Adipocyte (in vitro differentiated cells): Measurements from ENCODE around the gene ANKRD11.

Experiments
- DNase-seq: peaks from one replicate; pipeline ENCODE4 v3.0.0-alpha.2; 2015; ENCODE audit warnings: low read depth
- H3K27me3 ChIP-seq: replicated peaks from 2 replicates; pipeline ENCODE4 v1.7.0; 2013; ENCODE audit warnings: mild to moderate bottlenecking, low read length, moderate library complexity; ENCODE audit not compliant: control insufficient read depth, insufficient read depth
- H3K36me3 ChIP-seq: 2 replicates; pipeline ENCODE4 v1.7.0; 2013; ENCODE audit warnings: low read length, mild to moderate bottlenecking, moderate library complexity; ENCODE audit not compliant: control insufficient read depth, insufficient read depth, severe bottlenecking
- H3K4me1 ChIP-seq: 2 replicates; pipeline ENCODE4 v1.7.0; 2013; ENCODE audit warnings: mild to moderate bottlenecking, low read length, moderate library complexity; ENCODE audit not compliant: control insufficient read depth, insufficient read depth
- H3K4me3 ChIP-seq: 2 replicates; pipeline ENCODE4 v1.7.0; 2013; ENCODE audit warnings: mild to moderate bottlenecking, low read length, moderate library complexity
- H3K9ac ChIP-seq: 2 replicates; pipeline ENCODE4 v1.7.0; 2013; ENCODE audit warnings: mild to moderate bottlenecking, low read length, moderate library complexity
- H3K9me3 ChIP-seq: 2 replicates; pipeline ENCODE4 v1.7.0; 2013; ENCODE audit warnings: mild to moderate bottlenecking, low read length, moderate library complexity; ENCODE audit not compliant: control insufficient read depth

Gene ANKRD11

GRCh38 chr16:89290887-89291286, 199.5 kb downstream of the ANKRD11 start:
- Histone ChIP-seq H3K36me3 (peaks cover 36% of the 10 kb centered on the region), H3K9me3 (no peaks in the 10 kb centered on the region), H3K9ac (no peak overlapping the region), H3K4me3 (no peak overlapping the region), H3K4me1 (no peaks in the 10 kb centered on the region), H3K27me3 (no peaks in the 10 kb centered on the region)
- no peak for DNase-seq

GRCh38 chr16:89290472-89290871, 199.9 kb downstream of the ANKRD11 start:
- Histone ChIP-seq H3K27me3 (no peaks in the 10 kb centered on the region), H3K4me1 (no peaks in the 10 kb centered on the region), H3K36me3 (peaks cover 41% of the 10 kb centered on the region), H3K9ac (no peak overlapping the region), H3K9me3 (no peaks in the 10 kb centered on the region), H3K4me3 (no peak overlapping the region)
- no peak for DNase-seq

GRCh38 chr16:89289428-89290395, 200.6 kb downstream of the ANKRD11 start:
- Histone ChIP-seq H3K9me3 (no peaks in the 10 kb centered on the region), H3K4me3 (no peak overlapping the region), H3K36me3 (peaks cover 48% of the 10 kb centered on the region), H3K27me3 (no peaks in the 10 kb centered on the region), H3K9ac (no peak overlapping the region), H3K4me1 (no peaks in the 10 kb centered on the region)
- peak; percentile 82 for DNase-seq

- DNase-seq, result no peak
- Histone ChIP-seq H3K4me3 (no peak overlapping the region), H3K4me1 (no peaks in the 10 kb centered on the region), H3K36me3 (peaks cover 56% of the 10 kb centered on the region), H3K27me3 (no peaks in the 10 kb centered on the region), H3K9me3 (no peaks in the 10 kb centered on the region), H3K9ac (no peak overlapping the region)
These were observed 201.4 kb downstream of the ANKRD11 start for GRCh38 chr16:89288966-89289365.

- no peaks in the 10 kb centered on the region for H3K27me3 ChIP-seq
- H3K4me1 ChIP-seq, result no peaks in the 10 kb centered on the region
- peaks cover 60% of the 10 kb centered on the region for H3K36me3 ChIP-seq
- H3K9ac ChIP-seq, result no peak overlapping the region
- H3K9me3 ChIP-seq, result no peaks in the 10 kb centered on the region
- no peak overlapping the region for H3K4me3 ChIP-seq
- no peak for DNase-seq
These were observed 201.8 kb downstream of the ANKRD11 start for GRCh38 chr16:89288577-89288844.

GRCh38 chr16:89287777-89288576, 202.4 kb downstream of the ANKRD11 start:
- no peak for DNase-seq
- Histone ChIP-seq H3K9ac (no peak overlapping the region), H3K9me3 (no peaks in the 10 kb centered on the region), H3K4me1 (no peaks in the 10 kb centered on the region), H3K36me3 (peaks cover 66% of the 10 kb centered on the region), H3K27me3 (no peaks in the 10 kb centered on the region), H3K4me3 (no peak overlapping the region)

- Histone ChIP-seq H3K27me3 (no peaks in the 10 kb centered on the region), H3K9ac (no peak overlapping the region), H3K4me1 (no peaks in the 10 kb centered on the region), H3K4me3 (no peak overlapping the region), H3K9me3 (no peaks in the 10 kb centered on the region), H3K36me3 (peaks cover 84% of the 10 kb centered on the region)
- no peak for DNase-seq
These were observed 204.3 kb downstream of the ANKRD11 start for GRCh38 chr16:89286096-89286495.

GRCh38 chr16:89285381-89285780, 205.0 kb downstream of the ANKRD11 start:
- H3K9ac ChIP-seq, result no peak overlapping the region
- H3K27me3 ChIP-seq, result no peaks in the 10 kb centered on the region
- no peak for DNase-seq
- H3K9me3 ChIP-seq, result no peaks in the 10 kb centered on the region
- H3K4me3 ChIP-seq, result no peak overlapping the region
- peaks cover 86% of the 10 kb centered on the region for H3K36me3 ChIP-seq
- no peaks in the 10 kb centered on the region for H3K4me1 ChIP-seq

- Histone ChIP-seq H3K4me3 (no peak overlapping the region), H3K4me1 (no peaks in the 10 kb centered on the region), H3K36me3 (peaks cover 94% of the 10 kb centered on the region), H3K27me3 (no peaks in the 10 kb centered on the region), H3K9me3 (no peaks in the 10 kb centered on the region), H3K9ac (no peak overlapping the region)
- no peak for DNase-seq
These were observed 206.9 kb downstream of the ANKRD11 start for GRCh38 chr16:89283449-89283848.

- no peak for DNase-seq
- peaks cover 94% of the 10 kb centered on the region for H3K36me3 ChIP-seq
These were observed 207.8 kb downstream of the ANKRD11 start for GRCh38 chr16:89282523-89282922.

GRCh38 chr16:89281829-89282228, 208.5 kb downstream of the ANKRD11 start:
- Histone ChIP-seq H3K36me3 (peaks cover 91% of the 10 kb centered on the region), H3K4me3 (no peak overlapping the region)

More at GRCh38 chr16:89282523-89282922, 207.8 kb downstream of the ANKRD11 start:
- Histone ChIP-seq H3K27me3 (no peaks in the 10 kb centered on the region), H3K9me3 (no peaks in the 10 kb centered on the region), H3K9ac (no peak overlapping the region), H3K4me3 (no peak overlapping the region), H3K4me1 (no peaks in the 10 kb centered on the region)

More at GRCh38 chr16:89281829-89282228, 208.5 kb downstream of the ANKRD11 start:
- DNase-seq, result no peak
- Histone ChIP-seq H3K4me1 (no peaks in the 10 kb centered on the region), H3K9me3 (no peaks in the 10 kb centered on the region), H3K27me3 (no peaks in the 10 kb centered on the region), H3K9ac (no peak overlapping the region)
